K562 (cell line): Measurements from ENCODE around the gene TBX19. TPM values are rescaled to one million over a fixed set of nuclear protein-coding genes. Genes with fewer than 3 reads are reported as not detected.
A peak's percentile ranks its signal among the peaks of the same experiment; 100 is the strongest.

ENCODE experiments used
- CTCFL ChIP-seq: IDR thresholded peaks from 2 replicates; pipeline ENCODE4 v1.6.1; 2011; ENCODE audit warnings: borderline replicate concordance, low read depth, mild to moderate bottlenecking, moderate library complexity, low read length; ENCODE audit not compliant: insufficient read depth, poor library complexity, severe bottlenecking
- ERF ChIP-seq: fragments of 450-650 bp; formaldehyde crosslinking; IDR thresholded peaks from 2 replicates; pipeline ENCODE4 v1.4.0; 2020; ENCODE audit warnings: mild to moderate bottlenecking, mixed read lengths
- KHSRP ChIP-seq: fragments of 450-650 bp; IDR thresholded peaks from 2 replicates; pipeline ENCODE4 v1.6.1; 2017
- NR3C1 ChIP-seq: sonication (generic); formaldehyde crosslinking; IDR thresholded peaks from 2 replicates; pipeline ENCODE4 v1.8.1; 2022; ENCODE audit warnings: missing genetic modification reagents
- PHTF2 ChIP-seq: fragments of 250-450 bp; sonication (Bioruptor Pico); IDR thresholded peaks from 2 replicates; pipeline ENCODE4 v1.5.0; 2021; ENCODE audit warnings: mild to moderate bottlenecking
- ZBTB26 ChIP-seq: fragments of 450-650 bp; formaldehyde crosslinking; IDR thresholded peaks from 2 replicates; pipeline ENCODE4 v1.4.0; 2022; ENCODE audit warnings: missing genetic modification characterization
- ZNF224 ChIP-seq: sonication (generic); formaldehyde crosslinking; IDR thresholded peaks from 2 replicates; pipeline ENCODE4 v1.8.0; 2022; ENCODE audit warnings: mild to moderate bottlenecking, missing genetic modification reagents
- ZNF766 ChIP-seq: fragments of 200-800 bp; sonication (Bioruptor generic); conservative IDR thresholded peaks from 2 replicates; pipeline ENCODE4 v1.6.1; 2016; ENCODE audit warnings: missing genetic modification characterization, missing compliant biosample characterization
- polyA plus RNA-seq, 8 experiments: library from polyadenylated mRNA; depleted of rRNA in 4 of 8; stranded (reverse) in 5 of 8; unstranded in 3 of 8; fragments of >200 nt; fragmentation: Nextera tagmentation in 2 of 8; fragmentation: Illumina TruSeq in 1 of 8; extraction: Ambion mirVana in 2 of 8; extraction: Trizol in 1 of 8; gene quantifications; 2 replicates each; pipeline versions ENCODE4 v1.2.1 to v1.2.3, GENCODE V29; 2011 to 2014; ENCODE audit warnings: inconsistent platforms in 1 of 8, missing spikeins in 1 of 8
- total RNA-seq, 7 experiments: library from RNA; depleted of rRNA in 6 of 7; stranded (reverse); fragments of >200 nt in 6 of 7; fragmentation: Illumina TruSeq in 2 of 7; extraction: Trizol in 2 of 7; gene quantifications; 2 replicates each; pipeline versions ENCODE4 v1.2.1 to v1.2.3, GENCODE V29; 2011 to 2021; ENCODE audit warnings: low replicate concordance in 1 of 7
- TF ChIP-seq, protein P1 (sequence below), 2 experiments: fragments of 450-650 bp; IDR thresholded peaks; 2 replicates each; pipeline ENCODE4 v1.6.1; 2016; ENCODE audit warnings: mild to moderate bottlenecking in 2 of 2, borderline replicate concordance in 1 of 2, low read depth in 1 of 2, moderate library complexity in 1 of 2

The TBX19 gene
- total and polyA plus RNA-seq, 9 of the 15 experiments (the other 6 are each of a cell fraction or from before 2014, with no cell fraction given) = 0.32 to 3.1 (median 0.95) TPM

DNA sequence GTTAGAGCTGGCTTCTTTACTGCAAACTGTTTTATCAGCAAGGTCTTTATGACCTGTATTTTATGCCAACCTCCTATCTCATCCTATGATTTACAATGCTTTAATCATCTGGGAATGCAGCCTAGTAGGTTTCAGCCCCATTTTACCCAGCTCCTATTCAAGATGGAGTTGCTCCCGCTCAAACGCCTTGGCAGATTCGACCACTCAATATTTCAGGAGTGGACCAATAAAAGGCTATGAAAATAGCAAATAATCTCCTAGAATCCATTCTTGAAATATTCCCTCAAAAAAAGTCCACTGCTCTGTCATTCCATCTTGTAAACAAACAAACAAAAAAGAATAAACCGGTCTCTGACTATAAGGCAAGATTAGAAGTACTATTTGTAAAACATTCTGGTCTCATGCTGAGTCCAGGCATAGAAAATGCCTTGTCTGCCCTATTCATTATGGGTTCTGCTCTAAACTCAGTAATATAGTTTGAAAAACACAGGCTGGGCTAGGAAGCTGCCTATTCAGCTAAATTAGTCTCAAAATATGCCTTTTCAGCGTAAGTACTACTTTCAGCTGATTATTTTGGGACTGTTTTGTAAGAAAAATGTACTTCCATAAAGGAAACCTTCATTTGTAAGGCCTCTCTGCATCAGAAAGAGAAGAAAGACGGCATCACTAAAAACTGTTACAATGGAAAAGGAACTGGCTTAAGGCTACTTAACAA is 53.0 kb downstream of the TBX19 start (continued):
- no peak for TF ChIP-seq CTCFL
- peak; percentile 66; the same call in 1 of the 2 replicates for TF ChIP-seq ZNF766 (CRISPR knock-in tag)
- no peak for TF ChIP-seq ZNF224 (CRISPR knock-in tag)
- no peak for TF ChIP-seq NR3C1 (CRISPR knock-in tag)
- TF ChIP-seq ERF (CRISPR knock-in tag) = no peak
- no peak for TF ChIP-seq ZBTB26 (CRISPR knock-in tag)
- TF ChIP-seq KHSRP = no peak
- TF ChIP-seq PHTF2 (CRISPR knock-in tag) = no peak
- TF ChIP-seq, protein P1, sequence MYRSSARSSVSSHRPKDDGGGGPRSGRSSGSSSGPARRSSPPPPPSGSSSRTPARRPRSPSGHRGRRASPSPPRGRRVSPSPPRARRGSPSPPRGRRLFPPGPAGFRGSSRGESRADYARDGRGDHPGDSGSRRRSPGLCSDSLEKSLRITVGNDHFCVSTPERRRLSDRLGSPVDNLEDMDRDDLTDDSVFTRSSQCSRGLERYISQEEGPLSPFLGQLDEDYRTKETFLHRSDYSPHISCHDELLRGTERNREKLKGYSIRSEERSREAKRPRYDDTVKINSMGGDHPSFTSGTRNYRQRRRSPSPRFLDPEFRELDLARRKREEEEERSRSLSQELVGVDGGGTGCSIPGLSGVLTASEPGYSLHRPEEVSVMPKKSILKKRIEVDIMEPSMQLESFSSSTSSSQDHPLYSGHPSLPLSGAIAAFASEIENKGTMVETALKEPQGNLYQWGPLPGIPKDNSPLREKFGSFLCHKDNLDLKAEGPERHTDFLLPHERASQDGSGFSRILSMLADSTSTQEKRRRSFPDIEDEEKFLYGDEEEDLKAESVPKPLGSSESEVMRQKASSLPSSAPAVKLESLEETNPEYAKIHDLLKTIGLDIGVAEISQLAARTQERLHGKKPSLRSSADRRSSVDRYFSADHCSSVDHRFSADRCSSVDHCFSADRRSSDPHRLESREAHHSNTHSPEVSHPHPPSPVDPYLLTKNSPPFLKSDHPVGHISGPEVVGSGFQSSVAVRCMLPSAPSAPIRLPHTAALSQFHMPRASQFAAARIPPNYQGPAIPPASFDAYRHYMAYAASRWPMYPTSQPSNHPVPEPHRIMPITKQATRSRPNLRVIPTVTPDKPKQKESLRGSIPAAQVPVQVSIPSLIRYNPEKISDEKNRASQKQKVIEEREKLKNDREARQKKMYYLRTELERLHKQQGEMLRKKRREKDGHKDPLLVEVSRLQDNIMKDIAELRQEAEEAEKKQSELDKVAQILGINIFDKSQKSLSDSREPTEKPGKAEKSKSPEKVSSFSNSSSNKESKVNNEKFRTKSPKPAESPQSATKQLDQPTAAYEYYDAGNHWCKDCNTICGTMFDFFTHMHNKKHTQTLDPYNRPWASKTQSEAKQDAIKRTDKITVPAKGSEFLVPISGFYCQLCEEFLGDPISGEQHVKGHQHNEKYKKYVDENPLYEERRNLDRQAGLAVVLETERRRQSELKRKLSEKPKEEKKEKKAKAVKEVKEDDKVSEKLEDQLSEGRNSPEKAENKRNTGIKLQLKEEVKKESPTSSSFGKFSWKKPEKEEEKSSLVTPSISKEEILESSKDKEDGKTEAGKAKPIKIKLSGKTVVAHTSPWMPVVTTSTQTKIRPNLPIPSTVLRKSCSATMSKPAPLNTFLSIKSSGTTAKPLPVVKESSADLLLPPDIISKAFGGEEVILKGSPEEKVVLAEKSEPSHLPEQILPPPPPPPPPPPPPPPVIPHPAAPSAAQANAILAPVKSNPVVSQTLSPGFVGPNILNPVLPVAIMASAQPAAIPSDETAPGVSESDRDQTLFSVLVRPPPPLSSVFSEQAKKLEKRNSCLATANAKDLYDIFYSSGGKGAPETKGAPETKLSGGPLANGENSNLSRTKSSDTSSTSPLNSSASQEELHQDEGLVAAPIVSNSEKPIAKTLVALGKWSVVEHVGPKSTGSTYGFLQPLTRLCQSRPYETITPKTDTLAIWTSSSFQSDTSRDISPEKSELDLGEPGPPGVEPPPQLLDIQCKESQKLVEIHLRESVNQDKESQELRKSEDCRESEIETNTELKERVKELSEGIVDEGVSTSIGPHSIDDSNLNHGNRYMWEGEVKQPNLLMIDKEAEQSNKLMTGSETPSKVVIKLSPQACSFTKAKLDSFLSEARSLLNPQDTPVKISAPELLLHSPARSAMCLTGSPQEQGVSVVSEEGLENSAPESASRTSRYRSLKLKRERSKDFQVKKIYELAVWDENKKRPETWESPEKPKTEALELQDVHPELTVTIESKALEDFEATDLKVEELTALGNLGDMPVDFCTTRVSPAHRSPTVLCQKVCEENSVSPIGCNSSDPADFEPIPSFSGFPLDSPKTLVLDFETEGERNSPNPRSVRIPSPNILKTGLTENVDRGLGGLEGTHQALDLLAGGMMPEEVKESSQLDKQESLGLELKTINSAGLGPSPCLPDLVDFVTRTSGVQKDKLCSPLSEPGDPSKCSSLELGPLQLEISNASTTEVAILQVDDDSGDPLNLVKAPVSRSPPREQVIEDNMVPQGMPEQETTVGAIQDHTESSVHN (IDR thresholded peaks at IDR 0.05; ENCODE audit: borderline replicate concordance in 1 of 2, low read depth in 1 of 2) = no peak
